Measurements from ENCODE around the gene PCK2. TPM values are rescaled to one million over a fixed set of nuclear protein-coding genes. Genes with fewer than 3 reads are reported as not detected.

PCK2 gene
- polyA plus RNA-seq, 6 donors from 2014 or later: 26.5 to 48.0 (median 36.8) TPM

- peaks cover 0 to 3% (median 0%) of the 10 kb centered on the region in 3 donors for H3K27me3 Mint-ChIP-seq
- no peak overlapping the region for H3K27ac Mint-ChIP-seq
- H3K9me3 Mint-ChIP-seq: peaks cover 0 to 1% (median 0%) of the 10 kb centered on the region in 7 donors
- DNase-seq (no peak), ATAC-seq (ENCODE audit: low read depth in 2 of 2) (no peak)
- H3K36me3 Mint-ChIP-seq: no peaks in the 10 kb centered on the region
- no peaks in the 10 kb centered on the region for H3K4me1 Mint-ChIP-seq
- no peak overlapping the region for H3K4me3 Mint-ChIP-seq
These were observed 28.7 kb upstream of the PCK2 start for GRCh38 chr14:24065408-24065807.

DNA sequence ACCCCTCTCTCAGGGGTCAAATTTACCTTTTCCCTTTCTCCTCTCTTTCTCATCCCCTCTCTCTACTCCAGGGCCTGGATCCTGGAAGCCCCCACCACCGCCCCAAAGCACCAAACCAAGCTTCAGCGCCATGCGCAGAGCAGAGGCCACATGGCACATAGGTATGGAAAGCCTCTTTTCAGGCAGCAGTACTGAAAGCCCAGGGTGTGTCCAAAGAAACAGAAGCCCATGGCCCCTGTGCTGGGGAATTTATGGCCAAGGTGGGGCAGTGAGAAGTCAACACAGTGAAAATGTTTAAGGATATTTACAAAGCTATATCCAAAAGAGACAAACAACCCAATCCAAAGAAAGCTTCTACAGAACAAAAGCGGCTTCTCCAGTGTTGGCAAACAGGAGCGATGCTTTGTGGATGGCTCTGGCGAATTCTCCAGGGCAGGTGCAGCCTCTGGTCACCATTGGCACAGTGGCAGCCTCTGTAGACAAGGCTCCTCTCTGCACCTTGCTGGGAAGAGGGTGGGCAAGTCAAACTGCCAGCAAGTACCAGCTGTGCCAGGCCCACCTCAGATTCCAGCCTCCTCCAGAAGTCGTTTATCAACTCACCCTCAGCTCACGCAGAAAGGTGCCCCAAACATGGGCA is 27.5 kb upstream of the PCK2 start:
- Mint-ChIP-seq H3K27me3 (peaks cover 0 to 11% (median 0%) of the 10 kb centered on the region in 3 donors), H3K9me3 (peaks cover 0 to 1% (median 0%) of the 10 kb centered on the region in 7 donors), H3K27ac (no peak overlapping the region), H3K4me1 (no peaks in the 10 kb centered on the region), H3K36me3 (no peaks in the 10 kb centered on the region), H3K4me3 (no peak overlapping the region)
- no peak for ATAC-seq (ENCODE audit: low read depth in 2 of 2)
- DNase-seq: no peak

DNA sequence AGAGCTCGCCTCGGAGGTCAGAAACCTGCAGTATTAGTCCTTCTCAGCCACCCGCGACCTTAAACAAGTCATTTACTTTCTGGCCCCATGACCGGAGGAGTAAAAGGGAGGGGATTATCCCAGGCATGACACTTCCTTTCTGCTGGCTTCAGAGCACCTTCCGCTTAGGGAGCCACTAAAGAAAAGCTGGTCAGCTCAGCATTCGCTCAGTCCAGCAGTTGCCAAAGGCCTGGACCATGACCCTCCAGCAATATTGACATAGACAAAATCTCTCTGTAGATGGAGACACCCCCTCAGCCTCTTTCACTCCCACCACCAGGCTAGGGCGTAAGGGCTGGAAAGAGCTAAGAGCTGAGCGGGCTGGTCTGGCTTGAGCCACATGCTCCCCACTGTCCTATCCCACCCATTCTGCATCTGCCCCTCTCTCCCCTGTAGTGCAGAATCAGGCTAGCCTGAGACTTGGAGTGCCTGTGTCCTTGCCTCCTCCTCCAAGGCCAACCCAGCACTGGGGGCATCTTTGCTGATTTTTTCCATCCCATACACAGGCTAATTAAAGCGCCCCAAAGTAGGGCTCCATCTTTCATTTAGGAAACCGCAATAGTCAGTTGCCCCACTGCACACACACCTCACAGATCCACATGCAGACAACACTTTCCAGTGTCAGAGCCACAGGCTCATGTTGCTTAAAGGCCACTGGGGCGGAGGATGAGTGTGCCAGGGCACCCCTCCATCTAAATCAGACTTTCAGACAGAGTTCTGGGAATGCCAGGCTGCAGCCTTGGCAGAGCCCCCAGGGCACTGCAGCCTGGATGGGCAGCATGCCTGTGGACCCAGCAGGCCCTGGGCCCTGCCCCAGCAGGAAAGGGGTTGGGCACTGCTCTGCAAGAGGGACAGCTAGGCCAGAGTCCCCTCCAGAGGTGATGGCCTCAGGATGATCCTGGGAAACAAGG is 26.7 kb upstream of the PCK2 start:
- Mint-ChIP-seq H3K27me3 (peaks cover 0 to 11% (median 0%) of the 10 kb centered on the region in 3 donors), H3K36me3 (no peaks in the 10 kb centered on the region), H3K9me3 (peaks cover 0 to 1% (median 0%) of the 10 kb centered on the region in 7 donors), H3K27ac (no peak overlapping the region), H3K4me1 (no peaks in the 10 kb centered on the region), H3K4me3 (peak overlapping the region in 1 of 8 donors; percentile 0)
- ATAC-seq (ENCODE audit: low read depth in 2 of 2): no peak
- DNase-seq: no peak

DNA sequence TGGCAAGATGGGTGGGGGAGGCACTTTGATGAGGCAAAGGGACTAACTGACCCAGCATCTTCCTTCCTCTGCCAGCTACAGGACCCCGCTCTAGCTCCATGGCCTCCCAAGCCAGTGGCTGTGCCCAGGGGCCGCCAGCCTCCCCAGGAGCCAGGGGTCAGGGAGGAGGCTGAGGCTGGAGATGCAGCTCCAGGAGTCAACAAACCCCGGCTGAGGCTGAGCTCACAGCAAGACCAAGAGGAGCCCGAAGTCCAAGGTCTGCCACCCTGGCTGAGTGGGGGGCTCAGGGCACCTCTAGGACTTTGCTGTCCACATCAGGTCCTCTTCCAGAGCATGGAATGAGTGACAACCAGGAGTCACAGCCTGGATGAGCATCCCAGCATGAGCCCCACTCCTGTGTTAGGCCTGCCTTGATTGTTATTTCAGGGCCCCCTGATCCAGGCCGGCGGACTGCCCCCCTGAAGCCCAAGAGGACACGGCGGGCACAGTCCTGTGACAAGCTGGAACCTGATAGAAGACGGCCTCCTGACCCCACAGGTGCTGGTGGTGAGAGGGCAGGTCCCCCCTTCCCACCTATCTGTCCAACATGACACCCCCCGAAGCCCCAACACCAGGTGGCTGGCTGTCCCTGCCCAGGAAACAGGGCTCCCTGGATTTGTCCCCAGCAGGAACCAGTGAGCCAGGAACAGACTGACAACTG is 25.2 kb upstream of the PCK2 start:
- ATAC-seq (ENCODE audit: low read depth in 2 of 2) (no peak), DNase-seq (no peak)
- peaks cover 0 to 11% (median 0%) of the 10 kb centered on the region in 3 donors for H3K27me3 Mint-ChIP-seq
- H3K4me3 Mint-ChIP-seq: no peak overlapping the region
- no peak overlapping the region for H3K27ac Mint-ChIP-seq
- no peaks in the 10 kb centered on the region for H3K36me3 Mint-ChIP-seq
- H3K4me1 Mint-ChIP-seq: no peaks in the 10 kb centered on the region
- H3K9me3 Mint-ChIP-seq: peaks cover 0 to 1% (median 0%) of the 10 kb centered on the region in 7 donors

DNA sequence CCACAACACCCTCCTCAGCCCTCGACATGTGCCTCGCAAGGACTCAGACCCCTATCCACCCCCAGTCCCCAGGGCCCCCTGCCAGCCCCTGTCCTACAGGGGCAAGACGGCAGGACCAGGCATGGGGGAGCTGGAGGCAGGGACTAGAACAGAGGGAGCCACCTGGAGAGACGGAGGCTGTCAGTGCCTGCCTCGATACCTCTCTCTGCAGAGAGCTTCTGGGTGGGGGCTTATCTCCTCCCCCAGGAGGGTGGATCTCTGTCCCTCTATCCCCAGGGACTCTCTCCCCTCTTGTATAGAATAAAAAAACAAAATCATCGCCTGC is 24.7 kb upstream of the PCK2 start:
- H3K4me3 Mint-ChIP-seq: no peak overlapping the region
- H3K27me3 Mint-ChIP-seq: peaks cover 0 to 11% (median 0%) of the 10 kb centered on the region in 3 donors
- peaks cover under 1 to 1% (median 1%) of the 10 kb centered on the region in 3 donors for H3K4me1 Mint-ChIP-seq
- H3K27ac Mint-ChIP-seq: no peak overlapping the region
- ATAC-seq (ENCODE audit: low read depth in 2 of 2) (no peak), DNase-seq (no peak)
- peaks cover 0 to 1% (median 0%) of the 10 kb centered on the region in 7 donors for H3K9me3 Mint-ChIP-seq
- no peaks in the 10 kb centered on the region for H3K36me3 Mint-ChIP-seq

DNA sequence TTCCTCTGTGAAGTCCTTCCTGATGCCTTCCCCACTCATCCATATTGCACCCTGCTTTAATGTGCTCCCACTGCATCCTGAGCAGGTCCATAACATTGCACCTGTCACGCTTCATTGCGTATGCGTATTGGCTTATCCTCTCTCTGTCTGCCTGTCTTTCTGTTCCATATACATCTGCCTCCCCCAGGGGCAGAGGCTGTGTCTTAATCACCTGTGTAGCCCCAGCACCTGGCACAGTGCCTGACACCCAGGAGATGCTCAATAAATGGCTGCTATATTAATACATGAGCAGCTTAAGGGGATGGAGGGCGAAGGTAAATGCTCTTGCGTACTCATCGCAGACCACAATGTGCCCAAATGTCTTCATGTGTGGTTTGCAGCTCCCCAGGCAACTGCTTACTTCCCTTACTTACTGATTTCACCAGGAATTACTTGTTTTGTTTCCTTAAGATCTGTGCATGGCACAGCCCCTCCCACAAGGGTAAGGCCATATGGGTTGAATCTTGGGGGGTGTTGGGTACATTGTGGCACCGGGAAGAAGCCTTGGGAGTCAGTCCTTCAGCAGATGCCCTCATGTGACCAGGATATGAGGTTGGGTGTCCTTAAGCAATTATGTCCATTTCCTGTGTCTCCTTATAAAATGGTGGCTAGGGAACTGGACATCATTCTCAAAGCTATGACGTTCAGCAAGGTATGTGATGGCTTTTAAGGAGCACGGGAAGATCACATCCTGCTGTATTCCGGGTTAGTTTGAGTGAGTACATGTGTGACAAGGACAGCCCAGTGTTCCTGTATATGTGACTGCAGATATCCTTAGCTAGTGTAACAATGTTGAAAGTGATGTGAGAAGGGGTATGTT is 23.6 kb upstream of the PCK2 start:
- ATAC-seq (ENCODE audit: low read depth in 2 of 2): no peak
- no peak overlapping the region for H3K27ac Mint-ChIP-seq
- H3K4me3 Mint-ChIP-seq: no peak overlapping the region

GRCh38 chr14:24071144-24071697 is 22.9 kb upstream of the PCK2 start, which contains the start of gene CPNE6:
TSS of gene CPNE6 (plus strand) at chr14:24071562. CDS start at chr14:24072937, 1,375 bp downstream.
- Mint-ChIP-seq H3K36me3 (no peaks in the 10 kb centered on the region), H3K4me1 (peaks cover 19 to 20% (median 19%) of the 10 kb centered on the region in 3 donors), H3K4me3 (no peak within 1 kb of the TSS), H3K27me3 (peaks cover 0 to 11% (median 0%) of the 10 kb centered on the region in 3 donors), H3K9me3 (peaks cover 0 to 1% (median 0%) of the 10 kb centered on the region in 7 donors), H3K27ac (no peak within 1 kb of the TSS)
- ATAC-seq (ENCODE audit: low read depth in 2 of 2): no peak
- no peak for DNase-seq

More for the DNA sequence above, 23.6 kb upstream of the PCK2 start:
- H3K27me3 Mint-ChIP-seq: peaks cover 0 to 11% (median 0%) of the 10 kb centered on the region in 3 donors
- H3K36me3 Mint-ChIP-seq: no peaks in the 10 kb centered on the region
- DNase-seq: no peak
- peaks cover 0 to 1% (median 0%) of the 10 kb centered on the region in 7 donors for H3K9me3 Mint-ChIP-seq
- peaks cover 12 to 13% (median 13%) of the 10 kb centered on the region in 3 donors for H3K4me1 Mint-ChIP-seq

GRCh38 chr14:24071836-24072430 is 22.2 kb upstream of the PCK2 start:
- Mint-ChIP-seq H3K27me3 (peaks cover 0 to 11% (median 0%) of the 10 kb centered on the region in 3 donors), H3K4me3 (no peak overlapping the region), H3K27ac (no peak overlapping the region), H3K4me1 (peaks cover 23 to 27% (median 25%) of the 10 kb centered on the region in 3 donors), H3K9me3 (peaks cover 0 to 1% (median 0%) of the 10 kb centered on the region in 7 donors), H3K36me3 (no peaks in the 10 kb centered on the region)
- ATAC-seq (ENCODE audit: low read depth in 2 of 2) (no peak), DNase-seq (no peak)

DNA sequence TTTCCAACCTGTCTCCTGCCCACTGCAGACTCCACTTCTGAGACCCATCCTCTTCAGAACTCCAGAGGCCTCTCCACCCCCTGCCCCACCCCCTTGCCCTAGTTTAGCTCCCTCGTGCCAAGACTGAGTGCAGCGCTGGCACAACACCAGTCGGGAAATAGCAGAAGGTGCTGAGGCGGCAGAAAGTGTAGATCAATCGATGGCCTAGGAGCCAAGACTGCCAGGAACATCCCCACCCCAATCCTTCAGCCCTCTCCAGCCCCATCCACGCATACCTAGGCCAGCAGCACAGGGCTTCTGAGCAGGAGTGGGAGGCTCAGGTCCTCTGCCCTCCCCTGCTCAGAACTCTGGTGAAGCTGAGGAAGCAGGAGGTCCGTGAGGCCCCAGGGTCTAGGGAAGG is 21.7 kb upstream of the PCK2 start:
- H3K4me1 Mint-ChIP-seq: peaks cover 23 to 32% (median 25%) of the 10 kb centered on the region in 3 donors
- H3K36me3 Mint-ChIP-seq: no peaks in the 10 kb centered on the region

GRCh38 chr14:24072881-24073877 is 20.9 kb upstream of the PCK2 start:
- Mint-ChIP-seq H3K4me1 (peaks cover 25 to 36% (median 26%) of the 10 kb centered on the region in 3 donors), H3K9me3 (peaks cover 0 to under 1% (median 0%) of the 10 kb centered on the region in 7 donors), H3K27ac (no peak overlapping the region), H3K36me3 (no peaks in the 10 kb centered on the region), H3K4me3 (no peak overlapping the region), H3K27me3 (peaks cover 0 to 11% (median 0%) of the 10 kb centered on the region in 3 donors)
- no peak for DNase-seq
- no peak for ATAC-seq (ENCODE audit: low read depth in 2 of 2)

More for the DNA sequence above, 21.7 kb upstream of the PCK2 start:
- no peak for DNase-seq
- Mint-ChIP-seq H3K27ac (no peak overlapping the region), H3K27me3 (peaks cover 0 to 11% (median 0%) of the 10 kb centered on the region in 3 donors), H3K4me3 (no peak overlapping the region), H3K9me3 (peaks cover 0 to 1% (median 0%) of the 10 kb centered on the region in 7 donors)
- no peak for ATAC-seq (ENCODE audit: low read depth in 2 of 2)

Measured in naive B cell (primary cell).